ENCODE results near the gene LILRB3. TPM values are rescaled to one million over a fixed set of nuclear protein-coding genes. Genes with fewer than 3 reads are reported as not detected.

The LILRB3 gene
- total and polyA plus RNA-seq, 2 of the 4 experiments (the other 2 are of a cell fraction), result not detected

GRCh38 chr19:54254195-54254906 is 31.5 kb upstream of the LILRB3 start:
- no peak overlapping the region for H4K5ac ChIP-seq (ENCODE audit: low read depth, low read length)
- no peak overlapping the region for H2AK5ac ChIP-seq (ENCODE audit: low read depth, low read length)
- H2BK15ac ChIP-seq (ENCODE audit: low read depth, low read length), result no peak overlapping the region
- no peaks in the 10 kb centered on the region for H3K9me3 ChIP-seq (ENCODE audit: control insufficient read depth, insufficient read depth, low read length)
- H3K27me3 ChIP-seq (ENCODE audit: control insufficient read depth, insufficient read depth, low read length), result peaks cover 18% of the 10 kb centered on the region
- no peak overlapping the region for H3K18ac ChIP-seq (ENCODE audit: low read depth, low read length)
- DNase-seq (no peak), ATAC-seq (ENCODE audit: low read depth) (no peak)
- no peak overlapping the region for H3K4me3 ChIP-seq (ENCODE audit: insufficient read depth, low read depth, low read length)
- no peak overlapping the region for H4K8ac ChIP-seq (ENCODE audit: low read depth in 2 of 2, low read length in 2 of 2)
- no peaks in the 10 kb centered on the region for H3K4me1 ChIP-seq (ENCODE audit: control insufficient read depth, insufficient read depth, low read length)
- no peaks in the 10 kb centered on the region for H3K9me1 ChIP-seq (ENCODE audit: insufficient read depth, low read length)
- in situ Hi-C loops (cut with MboI; ENCODE audit: low sequenced_read_pairs) (no loop called here), intact Hi-C loops (cut with micrococcal nuclease) (no loop called here), dilution Hi-C loops (cut with HindIII; ENCODE audit: low sequenced_read_pairs, unreplicated experiment) (no loop called here)
- H3K14ac ChIP-seq (replicated peaks; ENCODE audit: low read depth, low read length), result no peak overlapping the region
- no peak overlapping the region for H3K4ac ChIP-seq (ENCODE audit: low read depth, low read length)
- ChIA-PET POLR2A (ENCODE audit: unreplicated experiment) (no interaction called here), CTCF (no interaction called here)
- no peak overlapping the region for H2BK20ac ChIP-seq (ENCODE audit: low read depth, low read length)
- H4K91ac ChIP-seq (ENCODE audit: insufficient read depth, low read depth, low read length), result no peak overlapping the region
- no peaks in the 10 kb centered on the region for H3K79me1 ChIP-seq (ENCODE audit: low read depth in 1 of 2, low read length in 2 of 2)
- H2BK5ac ChIP-seq (ENCODE audit: low read depth, low read length, poor library complexity, severe bottlenecking), result no peak overlapping the region
- BruUV-seq (replicated peaks), result no TSS peak
- no peak overlapping the region for H2AK9ac ChIP-seq (replicated peaks; ENCODE audit: low read depth, low read length, poor library complexity)
- H3K23ac ChIP-seq (ENCODE audit: low read depth, low read length), result no peak overlapping the region
- no peak overlapping the region for H3K27ac ChIP-seq (ENCODE audit: insufficient read depth, low read length)
- no peaks in the 10 kb centered on the region for H3K36me3 ChIP-seq (ENCODE audit: control insufficient read depth, insufficient read depth, low read length)
- H2BK120ac ChIP-seq (ENCODE audit: low read depth, low read length), result no peak overlapping the region
- no peak overlapping the region for H3K9ac ChIP-seq (ENCODE audit: low read depth, low read length)
- no peaks in the 10 kb centered on the region for H4K20me1 ChIP-seq (ENCODE audit: insufficient read depth, low read length)
- no peak overlapping the region for H3K4me2 ChIP-seq (ENCODE audit: low read depth, low read length)
- WGBS, 2 experiments (ENCODE audit: extremely low coverage in 2 of 2, insufficient read length in 1 of 2), result 100% methylated on average over 1 of the region's 17 CpGs; no CpG with 5 or more reads in 1 of the 2 experiments
- no peak overlapping the region for H2AFZ ChIP-seq (replicated peaks; ENCODE audit: low read length, poor library complexity)
- TF ChIP-seq, protein P1, sequence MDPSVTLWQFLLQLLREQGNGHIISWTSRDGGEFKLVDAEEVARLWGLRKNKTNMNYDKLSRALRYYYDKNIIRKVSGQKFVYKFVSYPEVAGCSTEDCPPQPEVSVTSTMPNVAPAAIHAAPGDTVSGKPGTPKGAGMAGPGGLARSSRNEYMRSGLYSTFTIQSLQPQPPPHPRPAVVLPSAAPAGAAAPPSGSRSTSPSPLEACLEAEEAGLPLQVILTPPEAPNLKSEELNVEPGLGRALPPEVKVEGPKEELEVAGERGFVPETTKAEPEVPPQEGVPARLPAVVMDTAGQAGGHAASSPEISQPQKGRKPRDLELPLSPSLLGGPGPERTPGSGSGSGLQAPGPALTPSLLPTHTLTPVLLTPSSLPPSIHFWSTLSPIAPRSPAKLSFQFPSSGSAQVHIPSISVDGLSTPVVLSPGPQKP (IDR thresholded peaks at IDR 0.05; ENCODE audit: borderline replicate concordance, low read depth, low read length), result no peak
- TF ChIP-seq NFE2L2 (IDR thresholded peaks at IDR 0.05; ENCODE audit: low read depth, low read length) (no peak), MAFK (IDR thresholded peaks at IDR 0.05; ENCODE audit: low read depth, low read length) (no peak), RAD21 (IDR thresholded peaks at IDR 0.05; ENCODE audit: low read length) (no peak), BHLHE40 (IDR thresholded peaks at IDR 0.05; ENCODE audit: low read depth, low read length) (no peak), CEBPB (IDR thresholded peaks at IDR 0.05; ENCODE audit: low read depth, low read length) (no peak), MAZ (IDR thresholded peaks at IDR 0.05; ENCODE audit: borderline replicate concordance, low read depth, low read length) (no peak), MXI1 (IDR thresholded peaks at IDR 0.05; ENCODE audit: borderline replicate concordance, low read depth, low read length) (no peak), POLR2A (IDR thresholded peaks at IDR 0.05; ENCODE audit: low read depth, low read length) (no peak), RFX5 (IDR thresholded peaks at IDR 0.05; ENCODE audit: low read depth, low read length) (no peak), FOS (IDR thresholded peaks at IDR 0.05; ENCODE audit: low read depth, low read length) (no peak), SMC3 (IDR thresholded peaks at IDR 0.05; ENCODE audit: low read depth, low read length) (no peak), CHD1 (IDR thresholded peaks at IDR 0.05; ENCODE audit: low read depth, low read length) (no peak), RCOR1 (IDR thresholded peaks at IDR 0.05; ENCODE audit: insufficient replicate concordance, low read length) (no peak), CTCF (conservative IDR thresholded peaks at IDR 0.05; ENCODE audit: low read depth, low read length) (no peak)
- TF ChIP-seq, protein P2, sequence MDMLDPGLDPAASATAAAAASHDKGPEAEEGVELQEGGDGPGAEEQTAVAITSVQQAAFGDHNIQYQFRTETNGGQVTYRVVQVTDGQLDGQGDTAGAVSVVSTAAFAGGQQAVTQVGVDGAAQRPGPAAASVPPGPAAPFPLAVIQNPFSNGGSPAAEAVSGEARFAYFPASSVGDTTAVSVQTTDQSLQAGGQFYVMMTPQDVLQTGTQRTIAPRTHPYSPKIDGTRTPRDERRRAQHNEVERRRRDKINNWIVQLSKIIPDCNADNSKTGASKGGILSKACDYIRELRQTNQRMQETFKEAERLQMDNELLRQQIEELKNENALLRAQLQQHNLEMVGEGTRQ (IDR thresholded peaks at IDR 0.05; ENCODE audit: low read depth, low read length), result no peak
- H3K56ac ChIP-seq (ENCODE audit: extremely low read depth, insufficient read depth, low read length), result no peak overlapping the region
